ENCODE measurements around the gene RANBP3.

DNA sequence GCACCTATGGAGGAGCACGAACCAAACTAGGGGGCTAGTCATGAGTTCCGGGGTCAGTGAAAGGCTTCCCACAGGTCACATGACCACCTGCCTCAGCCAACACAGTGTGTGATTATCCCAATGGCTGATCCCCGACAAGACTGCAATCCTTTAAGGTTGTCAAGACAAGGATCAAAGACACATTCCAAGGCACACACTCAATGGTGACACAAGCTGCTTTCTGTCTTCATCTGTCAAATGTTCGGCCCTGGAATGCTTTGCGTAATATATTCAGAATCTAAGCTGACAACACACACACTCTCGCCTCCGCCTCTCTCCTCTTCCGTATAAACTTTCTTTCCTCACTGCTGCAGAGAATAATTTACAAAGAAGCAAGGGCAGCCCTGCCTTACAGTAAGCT, 11.7 kb downstream of the RANBP3 start:
- TF ChIP-seq, protein P1, sequence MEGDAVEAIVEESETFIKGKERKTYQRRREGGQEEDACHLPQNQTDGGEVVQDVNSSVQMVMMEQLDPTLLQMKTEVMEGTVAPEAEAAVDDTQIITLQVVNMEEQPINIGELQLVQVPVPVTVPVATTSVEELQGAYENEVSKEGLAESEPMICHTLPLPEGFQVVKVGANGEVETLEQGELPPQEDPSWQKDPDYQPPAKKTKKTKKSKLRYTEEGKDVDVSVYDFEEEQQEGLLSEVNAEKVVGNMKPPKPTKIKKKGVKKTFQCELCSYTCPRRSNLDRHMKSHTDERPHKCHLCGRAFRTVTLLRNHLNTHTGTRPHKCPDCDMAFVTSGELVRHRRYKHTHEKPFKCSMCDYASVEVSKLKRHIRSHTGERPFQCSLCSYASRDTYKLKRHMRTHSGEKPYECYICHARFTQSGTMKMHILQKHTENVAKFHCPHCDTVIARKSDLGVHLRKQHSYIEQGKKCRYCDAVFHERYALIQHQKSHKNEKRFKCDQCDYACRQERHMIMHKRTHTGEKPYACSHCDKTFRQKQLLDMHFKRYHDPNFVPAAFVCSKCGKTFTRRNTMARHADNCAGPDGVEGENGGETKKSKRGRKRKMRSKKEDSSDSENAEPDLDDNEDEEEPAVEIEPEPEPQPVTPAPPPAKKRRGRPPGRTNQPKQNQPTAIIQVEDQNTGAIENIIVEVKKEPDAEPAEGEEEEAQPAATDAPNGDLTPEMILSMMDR (IDR thresholded peaks at IDR 0.05; ENCODE audit: low read length) = no peak
- no peak for TF ChIP-seq EZH2phosphoT487 (IDR thresholded peaks at IDR 0.05; ENCODE audit: low read length)
- no peak for TF ChIP-seq EZH2 (optimal IDR thresholded peaks at IDR 0.05; ENCODE audit: low read depth, low read length)

All from MM.1S (cell line).